ENCODE measurements around the gene CNTN5.

DNA sequence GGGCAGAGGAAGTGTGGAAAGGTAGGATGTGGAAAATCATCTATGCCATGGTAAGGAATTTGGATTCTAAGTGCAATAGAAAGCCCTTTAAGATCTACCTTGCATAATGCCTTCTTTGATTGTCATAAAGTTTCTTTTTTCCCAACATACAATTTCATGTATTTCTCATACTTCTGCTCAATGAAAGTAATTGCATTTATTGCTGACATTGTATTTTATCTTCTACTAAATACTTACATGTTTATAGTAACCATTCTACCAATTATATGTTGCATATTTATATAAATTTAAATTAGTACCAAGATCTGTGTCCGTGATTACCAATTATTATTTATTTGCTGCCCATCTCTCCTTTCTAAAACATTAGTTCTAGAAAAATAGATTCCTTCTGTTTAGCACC is 114.8 kb downstream of the CNTN5 start:
- no peak for TF ChIP-seq EZH2phosphoT487 (IDR thresholded peaks at IDR 0.05; ENCODE audit: low read depth, severe bottlenecking, unreplicated experiment)
- TF ChIP-seq, protein P1, sequence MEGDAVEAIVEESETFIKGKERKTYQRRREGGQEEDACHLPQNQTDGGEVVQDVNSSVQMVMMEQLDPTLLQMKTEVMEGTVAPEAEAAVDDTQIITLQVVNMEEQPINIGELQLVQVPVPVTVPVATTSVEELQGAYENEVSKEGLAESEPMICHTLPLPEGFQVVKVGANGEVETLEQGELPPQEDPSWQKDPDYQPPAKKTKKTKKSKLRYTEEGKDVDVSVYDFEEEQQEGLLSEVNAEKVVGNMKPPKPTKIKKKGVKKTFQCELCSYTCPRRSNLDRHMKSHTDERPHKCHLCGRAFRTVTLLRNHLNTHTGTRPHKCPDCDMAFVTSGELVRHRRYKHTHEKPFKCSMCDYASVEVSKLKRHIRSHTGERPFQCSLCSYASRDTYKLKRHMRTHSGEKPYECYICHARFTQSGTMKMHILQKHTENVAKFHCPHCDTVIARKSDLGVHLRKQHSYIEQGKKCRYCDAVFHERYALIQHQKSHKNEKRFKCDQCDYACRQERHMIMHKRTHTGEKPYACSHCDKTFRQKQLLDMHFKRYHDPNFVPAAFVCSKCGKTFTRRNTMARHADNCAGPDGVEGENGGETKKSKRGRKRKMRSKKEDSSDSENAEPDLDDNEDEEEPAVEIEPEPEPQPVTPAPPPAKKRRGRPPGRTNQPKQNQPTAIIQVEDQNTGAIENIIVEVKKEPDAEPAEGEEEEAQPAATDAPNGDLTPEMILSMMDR (IDR thresholded peaks at IDR 0.05; ENCODE audit: poor library complexity): no peak
- TF ChIP-seq EZH2 (IDR thresholded peaks at IDR 0.05; ENCODE audit: borderline replicate concordance): no peak

All from hepatocyte (in vitro differentiated cells).